WTC11 (cell line): ENCODE results near the gene ABCC6.
A peak's percentile ranks its signal among the peaks of the same experiment; 100 is the strongest.

Experiments
- CREB1 ChIP-seq: sonication (generic); formaldehyde crosslinking; IDR thresholded peaks from 2 replicates; pipeline ENCODE4 v1.8.0; 2023; ENCODE audit warnings: mild to moderate bottlenecking, missing genetic modification reagents
- E2F1 ChIP-seq: sonication (generic); formaldehyde crosslinking; IDR thresholded peaks from 2 replicates; pipeline ENCODE4 v1.8.0; 2022; ENCODE audit warnings: mild to moderate bottlenecking, missing genetic modification reagents
- ETV6 ChIP-seq: sonication (generic); formaldehyde crosslinking; IDR thresholded peaks from 2 replicates; pipeline ENCODE4 v1.8.1; 2022; ENCODE audit warnings: mild to moderate bottlenecking, missing genetic modification reagents
- JUN ChIP-seq: sonication (generic); formaldehyde crosslinking; IDR thresholded peaks from 2 replicates; pipeline ENCODE4 v1.8.0; 2023; ENCODE audit warnings: mild to moderate bottlenecking, missing genetic modification reagents
- NFYB ChIP-seq: sonication (generic); formaldehyde crosslinking; conservative IDR thresholded peaks from 2 replicates; pipeline ENCODE4 v1.8.0; 2022; ENCODE audit warnings: low read depth, missing genetic modification reagents
- RELA ChIP-seq: sonication (generic); formaldehyde crosslinking; IDR thresholded peaks from 2 replicates; pipeline ENCODE4 v1.8.1; 2022; ENCODE audit warnings: missing genetic modification reagents, mild to moderate bottlenecking, borderline replicate concordance
- ZNF317 ChIP-seq: sonication (generic); formaldehyde crosslinking; IDR thresholded peaks from 2 replicates; pipeline ENCODE4 v1.8.1; 2023; ENCODE audit warnings: low read depth, mild to moderate bottlenecking, moderate library complexity, missing genetic modification reagents, borderline replicate concordance
- ZNF396 ChIP-seq: fragments of 250-450 bp; sonication (Bioruptor Pico); IDR thresholded peaks from 2 replicates; pipeline ENCODE4 v1.8.0; 2021; ENCODE audit warnings: mild to moderate bottlenecking, moderate library complexity, borderline replicate concordance
- TF ChIP-seq, protein P1 (sequence below): fragments of 200-600 bp; IDR thresholded peaks from 2 replicates; pipeline ENCODE4 v1.8.0; 2022; ENCODE audit warnings: antibody characterized with exemption

GRCh38 chr16:16127469-16128116, 95.7 kb downstream of the ABCC6 start:
- TF ChIP-seq, protein P1, sequence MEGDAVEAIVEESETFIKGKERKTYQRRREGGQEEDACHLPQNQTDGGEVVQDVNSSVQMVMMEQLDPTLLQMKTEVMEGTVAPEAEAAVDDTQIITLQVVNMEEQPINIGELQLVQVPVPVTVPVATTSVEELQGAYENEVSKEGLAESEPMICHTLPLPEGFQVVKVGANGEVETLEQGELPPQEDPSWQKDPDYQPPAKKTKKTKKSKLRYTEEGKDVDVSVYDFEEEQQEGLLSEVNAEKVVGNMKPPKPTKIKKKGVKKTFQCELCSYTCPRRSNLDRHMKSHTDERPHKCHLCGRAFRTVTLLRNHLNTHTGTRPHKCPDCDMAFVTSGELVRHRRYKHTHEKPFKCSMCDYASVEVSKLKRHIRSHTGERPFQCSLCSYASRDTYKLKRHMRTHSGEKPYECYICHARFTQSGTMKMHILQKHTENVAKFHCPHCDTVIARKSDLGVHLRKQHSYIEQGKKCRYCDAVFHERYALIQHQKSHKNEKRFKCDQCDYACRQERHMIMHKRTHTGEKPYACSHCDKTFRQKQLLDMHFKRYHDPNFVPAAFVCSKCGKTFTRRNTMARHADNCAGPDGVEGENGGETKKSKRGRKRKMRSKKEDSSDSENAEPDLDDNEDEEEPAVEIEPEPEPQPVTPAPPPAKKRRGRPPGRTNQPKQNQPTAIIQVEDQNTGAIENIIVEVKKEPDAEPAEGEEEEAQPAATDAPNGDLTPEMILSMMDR, result peak; percentile 85
- TF ChIP-seq ETV6 (CRISPR knock-in tag) (no peak), ZNF396 (no peak), E2F1 (CRISPR knock-in tag) (no peak), RELA (no peak), NFYB (CRISPR knock-in tag) (no peak), ZNF317 (no peak), JUN (CRISPR knock-in tag) (no peak), CREB1 (CRISPR knock-in tag) (no peak)
